ENCODE data around the gene GLP2R.

The GLP2R gene

DNA sequence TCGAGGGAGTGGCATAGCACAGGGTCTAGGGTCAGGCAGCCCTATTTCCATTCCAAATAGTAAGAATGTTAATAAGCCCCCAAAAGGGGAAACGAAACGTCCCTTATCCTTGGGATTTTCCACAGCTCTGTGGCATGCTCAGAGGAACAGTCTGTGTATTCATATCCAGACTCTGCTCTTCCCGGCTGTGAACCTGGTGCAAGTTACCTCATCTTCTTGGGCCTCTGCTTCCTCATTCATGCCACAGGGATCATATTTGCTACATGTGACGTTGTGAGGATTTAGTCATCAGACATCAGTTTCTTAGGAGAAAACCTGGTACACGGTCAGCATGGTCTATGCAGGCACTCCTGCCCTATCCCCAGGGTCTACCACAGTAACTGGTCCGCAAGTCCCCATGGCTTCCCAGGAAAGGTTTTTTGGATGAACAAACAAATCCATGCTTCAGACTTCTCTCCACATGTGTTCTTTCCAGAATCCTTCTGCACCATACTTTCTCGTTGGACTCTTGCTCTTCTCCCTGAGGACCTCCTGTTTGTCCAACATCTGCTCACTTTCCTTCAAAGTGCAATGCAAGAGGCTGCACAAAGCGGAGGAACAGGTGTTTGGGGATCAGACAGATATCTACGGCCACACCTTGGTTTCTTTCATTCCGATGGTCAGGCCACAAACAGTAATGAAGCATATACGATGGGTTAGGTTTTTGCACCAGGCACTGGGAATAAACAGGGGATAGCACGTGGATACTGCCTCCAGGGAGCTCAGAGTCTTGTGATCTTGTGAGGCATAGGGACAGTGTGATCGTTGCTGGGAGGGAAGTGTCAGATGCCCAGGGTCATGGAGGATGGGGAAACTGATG is 17.7 kb downstream of the GLP2R start:
- no peaks in the 10 kb centered on the region for H4K20me1 ChIP-seq (ENCODE audit: low read depth, low read length)
- no peaks in the 10 kb centered on the region for H3K9me2 ChIP-seq (replicated peaks; ENCODE audit: insufficient read depth, low read length)
- H3K4me3 ChIP-seq (ENCODE audit: insufficient read depth, low read length, poor library complexity, severe bottlenecking) = no peak overlapping the region
- no peaks in the 10 kb centered on the region for H3K9me3 ChIP-seq (ENCODE audit: insufficient read depth, low read length)
- no peaks in the 10 kb centered on the region for H3K27me3 ChIP-seq (ENCODE audit: low read length)
- no peak overlapping the region for H3K9ac ChIP-seq (ENCODE audit: low read length)
- H3K4me2 ChIP-seq (ENCODE audit: low read depth, low read length, poor library complexity, severe bottlenecking) = no peak overlapping the region
- H3K79me2 ChIP-seq (ENCODE audit: insufficient read depth, low read length) = no peaks in the 10 kb centered on the region
- H2AFZ ChIP-seq (ENCODE audit: low read depth, low read length, severe bottlenecking) = no peak overlapping the region
- H3K27ac ChIP-seq (ENCODE audit: low read depth, low read length) = no peak overlapping the region
- no peaks in the 10 kb centered on the region for H3F3A ChIP-seq (ENCODE audit: insufficient read depth)
- no peaks in the 10 kb centered on the region for H3K36me3 ChIP-seq (ENCODE audit: low read length)
- no peak for TF ChIP-seq EZH2phosphoT487 (conservative IDR thresholded peaks at IDR 0.05; ENCODE audit: low read length)
- TF ChIP-seq, protein P1, sequence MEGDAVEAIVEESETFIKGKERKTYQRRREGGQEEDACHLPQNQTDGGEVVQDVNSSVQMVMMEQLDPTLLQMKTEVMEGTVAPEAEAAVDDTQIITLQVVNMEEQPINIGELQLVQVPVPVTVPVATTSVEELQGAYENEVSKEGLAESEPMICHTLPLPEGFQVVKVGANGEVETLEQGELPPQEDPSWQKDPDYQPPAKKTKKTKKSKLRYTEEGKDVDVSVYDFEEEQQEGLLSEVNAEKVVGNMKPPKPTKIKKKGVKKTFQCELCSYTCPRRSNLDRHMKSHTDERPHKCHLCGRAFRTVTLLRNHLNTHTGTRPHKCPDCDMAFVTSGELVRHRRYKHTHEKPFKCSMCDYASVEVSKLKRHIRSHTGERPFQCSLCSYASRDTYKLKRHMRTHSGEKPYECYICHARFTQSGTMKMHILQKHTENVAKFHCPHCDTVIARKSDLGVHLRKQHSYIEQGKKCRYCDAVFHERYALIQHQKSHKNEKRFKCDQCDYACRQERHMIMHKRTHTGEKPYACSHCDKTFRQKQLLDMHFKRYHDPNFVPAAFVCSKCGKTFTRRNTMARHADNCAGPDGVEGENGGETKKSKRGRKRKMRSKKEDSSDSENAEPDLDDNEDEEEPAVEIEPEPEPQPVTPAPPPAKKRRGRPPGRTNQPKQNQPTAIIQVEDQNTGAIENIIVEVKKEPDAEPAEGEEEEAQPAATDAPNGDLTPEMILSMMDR (IDR thresholded peaks at IDR 0.05; ENCODE audit: insufficient read depth, low read length, poor library complexity, severe bottlenecking) = no peak

DNA sequence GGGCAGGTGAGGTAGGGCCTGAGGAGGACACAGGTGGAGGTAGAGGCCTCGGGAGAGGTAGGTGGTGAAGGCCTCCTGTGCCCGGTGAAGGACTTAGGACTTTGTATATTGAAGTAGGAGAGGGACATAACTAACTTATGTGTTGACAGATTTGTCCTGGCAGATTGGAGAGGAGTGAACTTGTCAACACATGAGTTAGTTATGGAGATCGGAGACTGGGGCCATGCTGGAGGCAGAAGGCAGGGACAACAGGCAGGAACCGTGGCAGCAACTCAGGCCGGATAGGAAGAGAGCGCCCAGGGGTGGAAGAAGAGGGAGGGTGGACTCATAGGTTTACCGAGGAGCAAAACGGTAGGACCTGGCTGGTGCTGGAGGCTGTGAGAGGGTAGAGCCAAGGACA is 18.4 kb downstream of the GLP2R start:
- Histone ChIP-seq H3K9me2 (replicated peaks; ENCODE audit: insufficient read depth, low read length) (no peaks in the 10 kb centered on the region), H3K4me2 (ENCODE audit: low read depth, low read length, poor library complexity, severe bottlenecking) (no peak overlapping the region), H2AFZ (ENCODE audit: low read depth, low read length, severe bottlenecking) (no peak overlapping the region), H3K27me3 (ENCODE audit: low read length) (no peaks in the 10 kb centered on the region), H3F3A (ENCODE audit: insufficient read depth) (no peaks in the 10 kb centered on the region), H3K79me2 (ENCODE audit: insufficient read depth, low read length) (no peaks in the 10 kb centered on the region), H3K27ac (ENCODE audit: low read depth, low read length) (no peak overlapping the region), H3K4me3 (ENCODE audit: insufficient read depth, low read length, poor library complexity, severe bottlenecking) (no peak overlapping the region), H3K9me3 (ENCODE audit: insufficient read depth, low read length) (no peaks in the 10 kb centered on the region), H4K20me1 (ENCODE audit: low read depth, low read length) (no peaks in the 10 kb centered on the region), H3K36me3 (ENCODE audit: low read length) (no peaks in the 10 kb centered on the region), H3K9ac (ENCODE audit: low read length) (no peak overlapping the region)
- TF ChIP-seq EZH2phosphoT487 (conservative IDR thresholded peaks at IDR 0.05; ENCODE audit: low read length) = no peak
- TF ChIP-seq, protein P1 (IDR thresholded peaks at IDR 0.05; ENCODE audit: insufficient read depth, low read length, poor library complexity, severe bottlenecking) = no peak

DNA sequence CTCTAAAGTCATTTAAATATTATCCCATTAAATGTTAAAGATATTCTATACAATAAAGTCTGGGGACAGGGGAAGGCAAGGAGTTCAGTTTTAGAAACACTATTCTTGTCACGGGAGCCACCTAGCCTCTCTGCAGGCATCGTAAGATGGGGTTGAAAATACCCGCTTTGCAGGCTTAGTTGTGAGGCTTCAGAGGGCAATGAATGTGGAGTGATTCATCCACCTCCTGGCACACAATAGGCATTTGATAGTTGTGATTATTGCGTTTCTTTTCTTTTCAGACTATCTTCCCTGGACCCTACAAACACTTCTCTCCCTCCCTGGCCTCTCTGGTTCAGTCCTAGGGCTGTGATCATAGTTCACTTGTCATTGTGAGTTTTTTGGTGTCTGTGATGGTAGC is 19.6 kb downstream of the GLP2R start:
- no peaks in the 10 kb centered on the region for H3K9me3 ChIP-seq (ENCODE audit: insufficient read depth, low read length)
- H4K20me1 ChIP-seq (ENCODE audit: low read depth, low read length) = no peaks in the 10 kb centered on the region
- H3K27ac ChIP-seq (ENCODE audit: low read depth, low read length) = no peak overlapping the region
- TF ChIP-seq EZH2phosphoT487 (conservative IDR thresholded peaks at IDR 0.05; ENCODE audit: low read length) = no peak
- TF ChIP-seq, protein P1 (IDR thresholded peaks at IDR 0.05; ENCODE audit: insufficient read depth, low read length, poor library complexity, severe bottlenecking) = no peak
- no peak overlapping the region for H2AFZ ChIP-seq (ENCODE audit: low read depth, low read length, severe bottlenecking)
- no peaks in the 10 kb centered on the region for H3F3A ChIP-seq (ENCODE audit: insufficient read depth)
- H3K36me3 ChIP-seq (ENCODE audit: low read length) = no peaks in the 10 kb centered on the region
- H3K9ac ChIP-seq (ENCODE audit: low read length) = no peak overlapping the region
- no peaks in the 10 kb centered on the region for H3K27me3 ChIP-seq (ENCODE audit: low read length)
- no peak overlapping the region for H3K4me2 ChIP-seq (ENCODE audit: low read depth, low read length, poor library complexity, severe bottlenecking)
- H3K9me2 ChIP-seq (replicated peaks; ENCODE audit: insufficient read depth, low read length) = no peaks in the 10 kb centered on the region
- H3K79me2 ChIP-seq (ENCODE audit: insufficient read depth, low read length) = no peaks in the 10 kb centered on the region
- H3K4me3 ChIP-seq (ENCODE audit: insufficient read depth, low read length, poor library complexity, severe bottlenecking) = no peak overlapping the region
